HG03457 (cell line): ENCODE data around the gene SNRPA.
"Not testable (repeated sequence)": the region's sequence is repeated elsewhere in the genome, so short reads cannot be mapped to it uniquely, and the experiment has no call there.

Experiments used
- ATAC-seq: cut with Tn5 transposase; IDR thresholded peaks from one replicate; pipeline ENCODE4 v1.9.1; 2021; ENCODE audit warnings: moderate number of reproducible peaks; ENCODE audit not compliant: unreplicated experiment

The SNRPA gene

DNA sequence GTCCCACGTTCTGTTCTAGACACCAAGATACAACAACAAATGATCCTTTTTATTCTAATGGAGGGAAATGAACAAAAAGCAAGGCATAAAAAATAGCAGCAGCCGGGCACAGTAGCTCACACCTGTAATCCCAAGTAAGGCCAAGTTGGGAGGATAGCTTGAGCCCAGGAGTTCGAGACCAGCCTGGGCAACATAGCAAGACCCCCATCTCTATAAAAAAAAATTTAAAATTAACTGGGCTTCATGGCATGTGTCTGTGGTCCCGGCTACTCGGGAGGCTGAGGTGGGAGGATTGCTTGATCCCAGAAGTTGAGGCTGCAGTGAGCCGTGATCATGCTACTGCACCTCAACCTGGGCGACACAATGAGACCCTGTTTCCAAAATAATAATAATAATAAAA is 25.4 kb downstream of the SNRPA start:
- ATAC-seq = no peak

DNA sequence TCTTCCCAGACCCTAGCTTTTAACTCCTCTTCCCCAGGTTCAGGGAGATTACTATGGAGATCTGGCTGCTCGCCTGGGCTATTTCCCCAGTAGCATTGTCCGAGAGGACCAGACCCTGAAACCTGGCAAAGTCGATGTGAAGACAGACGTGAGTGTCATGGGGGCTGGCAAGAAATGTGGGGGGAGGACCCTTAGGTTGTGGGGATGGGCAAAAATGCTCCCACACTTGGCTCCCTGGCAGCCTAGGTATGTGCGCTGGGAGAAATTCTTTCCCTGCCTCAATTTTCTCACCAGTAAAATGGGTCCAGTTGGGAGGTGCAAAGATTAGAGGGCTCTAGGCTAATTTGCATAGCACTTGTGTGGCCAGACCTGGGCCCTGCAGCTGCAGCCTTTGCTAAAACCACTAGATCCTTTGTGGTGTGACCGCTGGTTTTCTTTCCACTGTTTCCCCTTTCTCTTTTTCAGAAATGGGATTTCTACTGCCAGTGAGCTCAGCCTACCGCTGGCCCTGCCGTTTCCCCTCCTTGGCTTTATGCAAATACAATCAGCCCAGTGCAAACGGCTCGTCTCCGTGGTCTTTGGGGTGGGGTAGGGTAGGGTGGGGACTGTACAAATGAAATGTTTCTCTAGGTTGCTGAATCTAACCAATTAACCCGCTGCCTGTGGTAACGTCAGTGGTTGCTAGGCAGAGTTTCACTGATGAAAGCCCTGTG is 26.1 kb downstream of the SNRPA start:
- ATAC-seq = peak; percentile 59

DNA sequence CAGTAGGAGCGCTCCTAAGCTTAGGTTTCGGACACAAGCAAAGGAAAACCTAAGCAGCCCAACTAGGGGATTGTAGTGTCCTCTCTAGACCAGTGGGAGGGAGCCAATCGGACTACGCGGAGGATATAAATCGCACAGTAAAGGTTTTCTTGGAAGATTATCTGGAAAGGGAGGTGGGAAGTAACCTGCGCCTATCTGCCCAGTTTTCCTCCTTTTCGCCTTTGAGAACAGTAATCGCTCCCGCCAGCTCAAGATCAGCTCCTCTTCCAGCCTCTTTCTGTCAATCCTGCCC is 26.6 kb downstream of the SNRPA start:
- ATAC-seq = no peak

DNA sequence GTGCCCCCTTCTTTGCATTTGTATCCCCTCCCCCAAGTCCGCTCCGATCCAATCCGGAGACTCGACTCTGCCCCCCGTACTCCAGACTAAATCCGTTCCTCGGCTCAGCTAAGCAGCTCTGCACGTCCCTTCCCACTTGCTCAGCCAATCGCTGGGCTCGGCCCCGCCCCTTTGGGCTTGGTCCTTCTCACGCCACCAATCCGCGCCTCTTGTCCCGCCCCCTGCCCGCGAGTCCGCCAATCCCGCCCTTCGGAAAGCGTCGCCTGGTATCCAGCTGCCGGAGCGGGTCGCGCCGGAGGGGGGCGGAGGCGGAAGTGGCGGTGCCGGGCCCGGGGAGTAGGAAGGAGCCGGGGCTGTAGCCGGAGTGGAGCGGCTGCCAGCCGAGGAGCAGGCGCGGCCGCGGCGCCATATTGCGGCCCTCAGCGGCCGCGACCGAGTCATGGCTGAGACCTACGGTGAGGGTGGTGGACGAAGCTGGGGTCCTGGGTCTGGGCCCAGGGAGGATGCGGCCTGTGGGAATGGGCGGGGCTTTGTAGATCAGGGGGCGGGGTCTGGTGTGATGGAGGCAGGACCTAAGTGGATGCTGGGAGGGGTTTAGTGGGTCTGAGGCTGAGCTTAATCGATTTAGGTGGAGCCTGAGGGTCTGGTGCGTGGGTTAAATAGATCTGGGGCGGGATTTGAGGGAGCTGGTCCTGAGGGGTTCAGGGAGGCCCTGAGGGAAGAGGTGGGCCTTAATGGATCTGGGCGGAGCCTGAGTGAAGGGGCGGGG is 27.1 kb downstream of the SNRPA start, which contains the start of gene RAB4B:
TSS of gene RAB4B (plus strand) at position 311 of the 769 bp plus-strand sequence. CDS start at position 440, 129 bp downstream.
- peak; percentile 41 for ATAC-seq

DNA sequence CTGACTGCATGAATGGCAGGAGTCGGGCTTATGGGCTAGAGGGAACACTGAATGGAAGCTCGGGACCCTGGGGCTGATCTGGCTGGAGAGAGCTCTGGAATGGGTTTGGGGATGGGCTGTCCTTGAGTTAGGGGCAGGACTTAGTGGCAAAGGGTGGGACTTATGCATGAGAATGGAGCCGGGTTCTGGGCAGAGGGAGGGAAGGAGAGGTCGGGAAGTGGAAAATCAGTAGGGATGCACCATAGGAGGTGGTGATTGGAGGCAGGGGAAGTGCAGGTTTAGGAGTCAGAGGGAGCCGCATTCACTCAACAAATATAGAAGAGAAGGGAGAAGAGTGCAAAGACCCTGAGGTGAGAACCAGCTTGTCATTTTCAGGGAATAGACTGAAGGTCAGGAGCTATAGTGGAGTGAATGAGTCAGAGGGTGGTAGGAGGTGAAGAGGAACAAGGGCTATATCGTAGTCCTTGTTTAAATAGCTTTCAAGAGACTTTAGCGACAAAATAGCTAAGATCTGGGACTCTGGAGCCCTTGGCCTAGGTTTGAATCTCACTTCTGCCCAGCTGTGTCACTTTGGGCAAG is 27.8 kb downstream of the SNRPA start:
- ATAC-seq = no peak

DNA sequence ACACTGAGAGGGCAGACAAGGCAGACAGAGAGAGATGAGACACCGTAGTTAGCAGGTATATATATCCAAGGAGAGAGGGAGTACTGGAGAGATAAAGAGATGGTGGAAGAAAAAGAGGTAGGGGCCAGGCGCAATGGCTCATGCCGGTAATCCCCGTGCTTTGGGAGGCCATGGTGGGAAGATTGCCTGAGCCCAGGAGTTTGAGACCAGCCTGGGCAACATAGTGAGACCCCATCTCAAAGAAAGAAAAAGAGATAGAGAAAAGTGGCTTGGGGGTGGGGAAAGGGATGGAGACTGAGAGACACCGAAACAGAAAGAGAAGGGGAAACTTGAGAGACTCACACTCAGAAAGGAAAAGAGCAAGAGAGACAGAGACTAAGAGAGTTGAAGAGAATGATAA is 29.6 kb downstream of the SNRPA start:
- no peak for ATAC-seq

DNA sequence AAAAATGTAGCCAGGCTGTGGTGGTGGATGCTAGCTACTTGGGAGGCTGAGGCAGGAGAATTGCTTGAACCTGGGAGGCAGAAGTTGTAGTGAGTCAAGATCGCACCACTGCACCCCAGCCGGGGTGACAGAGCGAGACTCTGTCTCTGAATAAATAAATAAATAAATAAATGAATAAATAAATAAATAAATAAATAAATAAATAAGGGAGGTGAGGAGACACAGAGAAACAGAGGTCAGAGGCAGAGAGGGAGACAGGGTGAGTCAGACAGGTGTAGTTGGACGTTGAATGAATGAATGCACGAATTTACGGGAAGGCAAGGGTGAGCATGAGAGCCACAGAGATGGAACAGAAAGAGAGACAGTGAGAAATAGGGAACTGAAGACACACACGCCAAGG is 30.1 kb downstream of the SNRPA start:
- ATAC-seq = no peak

DNA sequence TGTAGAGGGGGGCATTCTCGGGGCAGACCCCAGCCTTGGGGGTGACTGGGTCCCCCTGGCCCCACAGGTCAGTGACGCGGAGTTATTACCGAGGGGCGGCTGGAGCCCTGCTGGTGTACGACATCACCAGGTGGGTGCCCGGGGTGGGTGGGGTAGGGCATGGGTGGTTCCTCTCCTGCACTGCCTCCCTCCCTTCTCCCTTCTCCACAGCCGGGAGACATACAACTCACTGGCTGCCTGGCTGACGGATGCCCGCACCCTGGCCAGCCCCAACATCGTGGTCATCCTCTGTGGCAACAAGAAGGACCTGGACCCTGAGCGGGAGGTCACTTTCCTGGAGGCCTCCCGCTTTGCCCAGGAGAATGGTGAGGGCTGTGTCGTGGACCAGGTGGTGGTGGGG is 32.7 kb downstream of the SNRPA start:
- ATAC-seq = no peak

DNA sequence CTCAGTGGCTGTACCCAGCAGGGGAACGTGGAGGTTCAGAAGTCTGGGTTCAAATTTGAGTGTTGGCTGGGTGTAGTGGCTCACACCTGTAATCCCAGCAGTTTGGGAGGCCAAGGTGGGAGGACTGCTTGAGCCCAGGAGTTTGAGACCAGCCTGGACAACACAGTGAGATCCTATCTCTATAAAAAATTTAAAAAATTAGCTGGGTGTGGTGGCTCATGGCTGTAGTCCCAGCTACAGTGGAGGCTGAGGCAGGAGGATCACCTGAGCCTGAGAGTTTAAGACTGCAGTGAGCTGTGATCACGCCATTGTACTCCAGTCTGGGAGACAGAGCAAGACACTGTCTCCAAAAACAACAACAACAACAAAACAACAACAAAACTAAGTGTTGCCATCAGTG is 33.1 kb downstream of the SNRPA start:
- not testable (repeated sequence) for ATAC-seq

DNA sequence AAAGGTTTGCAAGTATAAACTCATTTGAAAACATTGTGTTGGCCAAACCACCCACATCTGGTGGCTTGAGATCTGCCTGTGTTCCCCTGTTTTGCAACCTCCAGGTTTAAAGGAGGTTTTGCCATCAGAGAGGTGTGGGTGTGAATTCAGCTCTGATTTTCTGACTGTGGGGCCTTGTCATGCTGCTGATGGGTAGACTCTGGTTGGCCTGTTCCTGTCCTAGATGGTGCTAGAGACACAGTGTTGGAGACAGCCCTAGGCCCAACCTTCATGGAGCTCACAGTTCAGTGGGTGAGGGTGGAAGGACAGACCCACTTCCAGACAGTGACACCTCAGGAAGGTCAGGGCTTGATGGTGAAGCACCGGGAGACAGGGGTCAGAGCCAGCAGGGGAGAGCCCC is 34.5 kb downstream of the SNRPA start:
- no peak for ATAC-seq

DNA sequence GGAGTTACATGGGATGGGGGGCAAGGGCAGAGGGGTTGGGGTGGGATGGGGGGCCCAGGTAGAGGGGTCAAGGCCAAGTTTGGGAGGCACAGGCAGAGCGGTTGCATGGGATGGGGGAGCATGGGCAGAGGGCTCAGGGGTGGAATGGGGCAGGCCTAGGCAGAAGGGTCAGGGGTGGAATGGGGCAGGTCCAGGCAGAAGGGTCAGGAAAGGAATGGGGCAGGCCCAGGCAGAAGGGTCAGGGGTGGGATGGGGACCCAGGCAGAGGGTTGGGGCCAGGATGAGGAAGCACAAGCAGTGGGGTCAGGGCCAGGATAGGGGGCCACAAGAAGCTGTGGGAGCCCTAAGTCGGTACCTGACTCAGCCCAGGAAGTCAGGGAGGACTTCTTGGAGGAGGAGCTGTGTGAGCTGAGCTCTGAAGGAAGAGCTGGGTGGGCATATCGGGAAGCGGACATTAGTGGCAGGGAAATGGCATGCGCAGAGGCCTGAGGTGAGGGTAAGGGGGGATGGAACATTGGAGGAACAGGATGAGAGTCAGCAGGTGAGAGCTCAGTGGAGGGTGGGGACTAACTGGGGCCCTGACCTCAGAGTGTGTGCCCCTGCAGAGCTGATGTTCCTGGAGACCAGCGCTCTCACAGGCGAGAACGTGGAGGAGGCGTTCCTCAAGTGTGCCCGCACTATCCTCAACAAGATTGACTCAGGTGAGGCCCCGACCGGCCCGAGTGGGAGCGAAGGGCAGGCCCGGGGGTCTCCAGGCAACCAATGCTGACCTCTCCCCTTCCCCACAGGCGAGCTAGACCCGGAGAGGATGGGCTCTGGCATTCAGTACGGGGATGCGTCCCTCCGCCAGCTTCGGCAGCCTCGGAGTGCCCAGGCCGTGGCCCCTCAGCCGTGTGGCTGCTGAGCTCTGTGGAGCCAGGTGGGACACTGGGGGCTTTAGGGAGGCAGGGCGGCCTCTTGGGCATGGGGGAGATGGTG is 35.3 kb downstream of the SNRPA start:
- ATAC-seq = no peak

DNA sequence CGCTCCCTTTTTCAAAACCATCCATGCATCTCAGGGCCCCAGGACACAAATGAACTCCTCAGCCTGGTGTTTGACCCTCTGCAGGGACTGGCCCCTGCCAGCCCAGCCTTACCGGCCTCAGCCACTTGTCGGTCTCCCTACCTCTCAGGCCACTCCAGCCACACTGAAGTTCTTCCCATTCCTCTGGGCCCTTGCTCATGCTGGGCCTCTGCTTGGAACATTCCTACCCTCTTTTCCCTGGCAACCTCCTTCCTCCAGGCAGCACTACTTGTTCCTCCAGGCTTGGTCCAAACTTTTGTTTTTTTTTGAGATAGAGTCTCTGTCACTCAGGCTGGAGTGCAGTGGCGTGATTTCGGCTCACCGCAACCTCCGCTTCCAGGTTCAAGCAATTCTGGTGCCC is 40.3 kb downstream of the SNRPA start:
- ATAC-seq = no peak

DNA sequence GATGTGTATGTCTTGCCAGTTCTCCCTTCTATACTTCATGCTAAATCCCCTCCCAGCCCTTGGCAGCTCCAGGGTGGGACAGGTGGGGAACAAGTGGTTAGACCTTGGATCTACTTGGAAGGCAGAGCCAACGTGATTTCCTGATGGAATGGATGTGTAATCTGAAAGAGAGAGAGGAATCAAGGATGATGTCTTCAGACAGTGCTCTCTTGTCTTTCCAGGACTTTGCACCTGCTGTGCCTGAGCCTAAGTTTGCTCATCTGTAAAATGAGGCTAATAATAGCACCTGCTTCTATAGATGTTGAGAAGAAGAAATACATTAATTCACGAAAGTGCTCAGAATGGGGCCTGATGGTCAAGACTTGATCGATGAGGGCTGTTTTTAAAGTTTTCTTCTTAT is 41.0 kb downstream of the SNRPA start:
- ATAC-seq = no peak

DNA sequence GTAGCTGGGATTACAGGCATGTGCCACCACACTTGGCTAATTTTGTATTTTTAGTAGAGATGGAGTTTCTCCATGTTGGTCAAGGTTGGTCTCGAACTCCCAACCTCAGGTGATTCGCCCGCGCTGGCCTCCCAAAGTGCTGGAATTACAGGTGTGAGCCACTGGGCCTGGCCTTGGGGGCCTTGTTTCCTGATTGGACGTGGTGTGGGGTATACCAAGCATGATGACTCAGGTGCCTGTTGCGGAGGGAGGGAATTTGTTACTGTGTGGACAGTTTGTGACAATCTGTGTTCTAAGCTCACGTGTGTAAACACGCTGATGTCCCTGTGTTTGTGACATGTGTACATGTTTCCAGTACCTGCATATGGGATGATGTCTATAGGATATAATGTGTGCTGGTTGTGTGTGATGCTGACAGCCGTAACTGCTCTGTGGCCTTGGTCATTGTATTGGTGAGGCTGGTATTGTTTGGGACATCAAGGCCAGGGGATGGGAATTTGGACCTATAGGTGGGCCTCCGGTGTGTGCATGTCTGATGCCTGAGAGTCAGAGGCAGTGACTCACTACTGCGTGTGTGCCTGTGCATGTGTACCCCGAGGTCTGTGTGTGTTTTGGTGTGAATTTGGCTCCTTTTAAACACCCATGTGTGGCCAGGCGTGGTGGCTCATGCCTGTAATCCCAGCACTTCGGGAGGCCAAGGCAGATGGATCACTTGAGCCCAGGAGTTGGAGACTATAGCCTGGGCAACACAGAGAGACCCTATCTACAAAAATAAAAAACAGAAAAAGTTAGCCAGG is 46.4 kb downstream of the SNRPA start:
- ATAC-seq = no peak

DNA sequence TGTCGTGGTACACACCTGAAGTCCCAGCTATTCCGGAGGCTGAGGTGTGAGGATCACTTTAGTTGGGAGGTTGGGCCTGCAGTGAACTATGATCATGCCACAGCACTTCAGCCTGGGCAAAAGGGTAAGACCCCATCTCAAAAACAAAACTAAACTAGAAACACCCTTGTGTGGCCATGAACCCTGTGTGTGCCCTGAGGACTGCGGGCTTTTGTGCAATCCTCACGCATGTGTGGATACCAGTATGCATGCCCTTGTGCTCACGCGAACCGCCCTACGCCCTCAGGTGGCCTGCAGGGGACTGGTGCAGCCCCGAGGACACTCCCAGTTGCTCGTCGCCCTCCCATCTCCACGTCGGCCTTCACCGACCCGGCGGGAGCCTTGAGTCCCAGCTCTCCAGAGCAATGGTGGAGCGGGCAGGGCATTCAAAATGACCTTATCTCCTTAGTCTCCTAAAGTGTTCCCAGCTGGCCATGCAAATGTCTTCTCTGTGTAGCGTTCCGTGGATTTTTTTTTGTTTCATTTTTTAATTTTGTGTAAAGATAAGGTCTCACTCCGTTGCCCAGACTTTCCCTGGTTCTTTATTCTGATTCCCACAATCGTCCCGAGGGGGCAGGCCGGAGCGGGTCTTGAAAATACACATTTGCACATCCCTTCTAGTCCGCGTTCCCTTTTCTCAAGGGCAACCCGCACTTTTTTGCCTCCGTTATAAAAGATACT is 47.1 kb downstream of the SNRPA start:
- ATAC-seq = peak; percentile 8

DNA sequence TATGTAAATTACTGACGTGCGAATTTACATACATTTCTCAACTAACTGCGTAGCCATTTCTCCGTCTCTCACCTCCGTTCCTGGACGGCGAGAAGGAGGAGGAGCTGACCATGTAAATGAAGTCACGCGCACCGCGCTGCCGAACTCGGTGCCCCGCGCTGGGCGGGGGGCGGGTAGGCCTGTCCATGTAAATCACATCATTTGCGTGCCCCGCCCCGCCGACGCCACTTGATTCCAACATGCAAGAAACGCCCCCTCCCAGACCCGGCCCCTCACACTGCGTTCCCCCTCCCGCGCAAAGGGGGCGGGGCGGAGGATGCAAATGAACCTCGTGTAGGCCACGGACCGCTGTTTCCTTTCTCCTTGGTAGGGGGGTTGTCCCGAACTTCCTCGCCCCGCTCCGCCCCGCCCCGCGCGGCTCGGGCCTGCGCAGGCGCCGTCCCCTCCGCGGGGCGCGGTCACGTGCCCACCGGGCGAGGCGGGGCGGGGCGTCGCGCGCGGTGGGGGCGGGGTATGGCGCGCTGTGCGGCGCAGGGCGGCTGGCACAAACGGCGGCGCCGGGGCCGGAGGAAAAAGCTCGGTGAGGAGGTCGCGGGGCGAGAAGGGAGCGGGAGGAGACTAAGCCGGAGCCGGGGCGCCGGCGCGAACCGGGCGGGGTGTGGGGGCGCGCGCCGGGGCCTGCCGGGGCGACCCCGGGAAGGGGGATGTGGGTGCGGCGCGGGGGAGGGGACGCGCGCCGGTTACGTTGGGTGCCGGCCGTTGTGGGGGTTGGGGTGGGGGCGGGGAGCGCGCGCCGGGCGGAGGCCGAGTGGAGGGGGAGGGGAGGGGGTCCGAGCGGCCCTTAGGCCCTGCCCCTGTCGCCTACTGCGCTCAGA is 47.9 kb downstream of the SNRPA start, which contains the start of gene EGLN2:
TSS of gene EGLN2 (plus strand) at position 509 of the 875 bp plus-strand sequence. CDS start 1,382 bp downstream, outside the sequence.
- peak; percentile 54 for ATAC-seq

DNA sequence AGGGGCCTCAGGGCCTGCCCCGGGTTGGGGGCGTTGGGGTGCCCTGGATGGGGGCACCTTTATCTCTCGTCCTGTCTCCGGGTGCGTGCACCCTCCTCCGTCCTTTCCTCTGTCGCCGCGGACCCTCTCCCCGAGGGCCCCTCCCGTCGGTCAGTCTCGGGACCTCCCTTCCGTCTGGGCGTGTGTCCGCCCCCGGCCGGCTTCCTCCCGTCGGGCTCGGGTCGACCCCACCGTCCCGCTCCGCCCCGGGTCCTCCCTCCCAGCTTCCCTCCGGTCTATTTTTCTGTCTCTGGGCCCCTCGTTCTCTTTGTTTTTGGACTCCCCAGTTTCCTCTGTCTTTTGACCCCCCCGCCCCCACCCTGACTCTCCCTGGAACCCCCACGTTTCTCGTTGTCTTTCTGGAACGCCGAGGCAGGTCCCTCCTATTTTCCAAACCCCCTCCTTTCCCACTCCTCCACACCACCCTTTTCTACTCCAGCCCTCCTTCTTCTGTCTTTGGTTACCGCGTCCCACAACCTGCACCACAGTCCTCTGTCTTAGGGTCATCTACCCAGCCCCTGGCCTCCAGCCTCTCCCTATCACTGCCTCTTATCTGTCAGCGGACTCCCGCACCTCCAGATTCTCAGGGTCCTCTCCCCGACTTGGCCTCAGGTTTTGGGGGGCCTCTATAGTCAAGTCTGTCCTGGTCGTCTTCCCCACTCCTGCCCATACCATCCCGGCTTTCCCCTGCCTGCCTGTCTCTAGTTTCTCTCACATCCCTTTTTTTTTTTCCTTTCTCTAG is 48.7 kb downstream of the SNRPA start:
- no peak for ATAC-seq
